HG03575 (cell line): ENCODE data around the gene C1orf50.

Experiments used
- ATAC-seq: cut with Tn5 transposase; IDR thresholded peaks from one replicate; pipeline ENCODE4 v1.9.1; 2021; ENCODE audit not compliant: unreplicated experiment, insufficient number of reproducible peaks, low FRiP score; ENCODE audit errors: extremely low read depth

The C1orf50 gene

GRCh38 chr1:42824481-42825035 is 57.5 kb downstream of the C1orf50 start:
- no peak for ATAC-seq

GRCh38 chr1:42825036-42825851 is 58.2 kb downstream of the C1orf50 start:
- ATAC-seq = no peak
